Stimulated activated naive CD8-positive, alpha-beta T cell treated with anti-CD3 and anti-CD28 coated beads, Interleukin-15, Interleukin-2, amounts not matched to agents 100 U/mL and 50 U/mL, for 24 hours (primary cell): ENCODE results near the gene CCDC178.
"Not testable (repeated sequence)": the region's sequence is repeated elsewhere in the genome, so short reads cannot be mapped to it uniquely, and the experiment has no call there.

Source experiments
- ATAC-seq: fragments of 150-1000 bp; cut with Tn5 transposase; one replicate; pipeline ENCODE4 v1.10.0; 2021
- DNase-seq: peaks from one replicate; pipeline ENCODE4 v3.0.0; 2021

CCDC178 gene

DNA sequence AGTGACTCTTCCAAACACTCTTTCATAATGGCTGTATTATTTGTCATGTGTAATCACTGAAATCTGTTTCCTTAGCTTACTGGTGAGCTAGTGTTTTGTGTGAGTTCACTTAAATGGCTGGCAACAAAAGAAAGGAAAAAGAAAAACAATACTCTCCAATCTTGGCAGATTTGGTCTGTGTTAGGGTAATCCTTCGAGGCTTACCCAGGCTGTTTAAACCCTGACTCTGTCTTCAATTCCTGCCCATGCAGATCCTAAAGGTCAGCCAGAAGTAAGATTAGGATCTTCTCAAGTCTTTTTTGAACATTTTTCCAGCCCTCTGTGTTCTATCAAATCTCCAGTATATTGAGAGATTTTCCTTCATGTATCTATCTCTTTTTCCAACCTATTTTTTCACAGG, 85.3 kb downstream of the CCDC178 start:
- no peak for ATAC-seq
- DNase-seq, result no peak

DNA sequence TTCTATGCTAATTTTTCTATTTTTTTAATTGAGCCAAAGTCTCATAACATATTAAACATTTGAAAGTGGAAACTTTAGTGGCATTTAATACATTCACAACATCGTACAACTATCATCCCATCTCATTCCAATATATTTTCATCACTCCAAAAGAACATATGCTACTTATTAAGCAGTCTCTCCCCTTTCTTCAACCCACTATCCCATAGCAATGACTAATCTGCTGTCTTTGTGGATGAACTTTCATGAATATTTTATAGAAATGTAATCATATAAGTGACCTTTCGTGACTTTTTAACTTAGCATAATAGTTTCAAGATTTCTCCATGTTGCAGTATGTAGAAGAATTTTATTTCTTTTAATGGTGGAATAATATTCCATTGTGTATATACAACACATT, 90.3 kb downstream of the CCDC178 start:
- ATAC-seq (no peak), DNase-seq (no peak)

DNA sequence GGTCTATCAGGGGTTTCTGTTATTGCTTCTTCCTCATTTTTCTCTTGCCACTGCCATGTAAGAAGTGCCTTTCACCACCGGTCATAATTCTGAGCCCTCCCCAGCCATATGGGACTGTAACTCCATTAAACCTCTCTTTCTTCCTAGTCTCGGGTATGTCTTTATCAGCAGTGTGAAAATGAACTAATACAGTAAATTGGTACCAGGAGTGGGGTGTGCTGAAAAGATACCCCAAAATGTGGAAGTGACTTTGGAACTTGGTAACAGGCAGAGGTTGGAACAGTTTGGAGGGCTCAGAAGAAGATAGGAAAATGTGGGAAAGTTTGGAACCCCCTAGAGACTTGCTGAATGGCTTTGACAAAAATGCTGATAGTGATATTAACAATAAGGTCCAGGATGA, 100.8 kb downstream of the CCDC178 start:
- not testable (repeated sequence) for DNase-seq, ATAC-seq

DNA sequence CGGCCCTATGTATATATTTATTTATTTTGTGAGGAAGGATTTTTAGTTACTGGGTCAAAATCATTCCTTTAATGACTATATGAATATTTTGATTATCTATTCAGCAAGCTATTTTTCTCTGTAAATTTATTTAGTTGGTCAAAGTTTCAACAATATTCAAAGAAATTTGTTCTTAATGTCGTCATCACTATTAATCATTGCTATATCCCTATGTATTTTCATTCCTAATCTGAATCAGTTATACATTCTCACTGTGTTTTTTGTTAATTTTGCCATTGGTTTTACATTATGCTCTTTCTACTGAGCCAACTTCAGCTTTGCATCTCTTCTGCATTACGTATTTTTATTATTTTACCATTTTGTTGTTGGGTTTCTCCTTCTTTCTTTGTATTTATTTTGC, 105.7 kb downstream of the CCDC178 start:
- no peak for DNase-seq

DNA sequence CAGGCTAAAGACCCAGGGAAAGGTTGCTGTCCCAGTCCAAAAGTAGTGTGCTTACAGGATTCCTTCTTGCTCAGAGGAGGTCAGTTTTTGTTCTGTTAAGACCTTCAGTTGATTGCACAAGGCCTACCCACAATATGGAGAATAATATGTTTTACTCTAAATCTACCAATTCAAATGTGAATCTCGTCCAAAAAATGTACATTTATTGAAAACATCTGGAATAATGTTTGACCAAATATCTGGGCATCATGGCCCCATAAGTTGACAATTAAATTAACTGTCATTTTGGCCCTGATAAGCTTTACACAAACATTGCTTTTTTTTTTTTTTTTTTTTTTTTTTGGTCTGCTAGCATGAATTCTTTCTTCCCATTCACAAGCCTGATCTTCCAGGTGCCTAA, 109.8 kb downstream of the CCDC178 start:
- ATAC-seq (no peak), DNase-seq (no peak)

More for the DNA sequence above, 105.7 kb downstream of the CCDC178 start:
- no peak for ATAC-seq

DNA sequence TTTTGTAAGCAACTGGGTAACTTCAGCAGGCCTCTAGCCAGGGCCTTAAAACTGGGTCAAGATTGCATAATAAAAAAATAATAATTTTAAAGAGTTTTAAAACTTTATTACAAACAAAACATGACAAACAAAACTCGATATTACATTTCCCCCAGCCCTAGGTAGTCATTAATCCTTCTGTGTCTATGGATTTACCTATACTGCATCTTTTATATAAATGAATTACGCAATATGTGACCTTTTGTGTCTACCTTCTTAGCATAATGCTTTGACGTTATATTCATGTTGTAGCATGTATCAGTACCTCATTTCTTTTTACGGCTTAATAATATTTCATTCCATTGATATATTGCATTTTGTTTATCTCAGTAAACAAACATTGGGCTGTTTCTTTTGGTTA, 113.5 kb downstream of the CCDC178 start:
- DNase-seq (no peak), ATAC-seq (no peak)

DNA sequence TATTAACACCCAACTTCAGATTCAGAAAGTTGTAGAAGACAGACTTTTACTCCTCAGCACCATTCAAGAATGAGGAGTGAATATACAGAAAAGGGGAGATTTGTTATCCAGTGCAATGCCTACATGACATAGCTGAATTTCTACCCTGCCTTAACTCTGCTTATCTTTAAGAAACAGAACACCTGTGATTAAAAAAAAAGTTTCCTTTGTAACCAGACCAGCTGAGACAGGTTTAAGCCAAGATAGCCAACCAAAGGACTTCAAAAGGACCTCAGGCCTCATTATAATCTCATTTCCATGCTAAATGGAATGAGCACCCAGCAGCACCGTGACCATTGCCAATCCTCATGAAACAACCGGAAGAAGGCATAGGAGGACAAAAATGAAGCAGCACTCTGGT, 122.9 kb downstream of the CCDC178 start:
- no peak for DNase-seq
- ATAC-seq, result no peak

DNA sequence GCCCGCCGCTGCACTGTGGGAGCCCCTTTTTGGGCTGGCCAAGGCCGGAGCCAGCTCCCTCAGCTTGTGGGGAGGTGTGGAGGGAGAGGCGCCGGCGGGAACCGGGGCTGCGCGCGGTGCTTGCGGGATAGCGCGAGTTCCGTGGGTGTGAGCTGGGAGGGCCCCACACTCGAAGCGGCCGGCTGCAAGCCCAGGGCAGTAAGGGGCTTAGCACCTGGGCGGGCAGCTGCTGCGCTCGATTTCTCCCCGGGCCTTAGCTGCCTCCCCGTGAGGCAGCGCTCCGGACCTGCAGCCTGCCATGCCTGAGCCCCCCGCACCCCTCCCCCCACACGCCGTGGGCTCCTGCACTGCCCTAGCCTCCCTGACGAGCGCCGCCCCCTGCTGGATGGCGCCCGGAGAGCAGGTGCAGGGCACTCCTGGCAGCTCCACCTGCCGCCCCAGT, 124.4 kb downstream of the CCDC178 start:
- ATAC-seq (no peak), DNase-seq (no peak)

DNA sequence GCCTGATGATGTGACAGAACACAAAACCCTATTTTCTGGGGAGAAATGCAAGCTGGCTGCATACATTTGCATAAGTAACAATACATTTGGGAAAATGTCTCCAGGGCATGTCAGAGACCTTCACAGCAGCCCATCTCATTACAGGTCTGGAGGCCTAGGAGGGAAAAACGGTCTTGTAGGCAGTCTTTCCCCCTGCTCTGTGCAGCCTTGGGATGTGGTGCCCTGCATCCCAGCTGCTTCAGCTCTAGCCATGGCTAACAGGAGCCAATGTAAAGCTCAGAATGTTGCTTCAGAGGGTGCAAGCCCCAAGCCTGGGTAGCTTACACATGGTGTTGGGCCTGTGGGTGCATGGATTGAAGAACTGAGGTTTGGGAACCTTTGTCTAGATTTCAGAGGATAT, 133.0 kb downstream of the CCDC178 start:
- ATAC-seq (no peak), DNase-seq (no peak)

DNA sequence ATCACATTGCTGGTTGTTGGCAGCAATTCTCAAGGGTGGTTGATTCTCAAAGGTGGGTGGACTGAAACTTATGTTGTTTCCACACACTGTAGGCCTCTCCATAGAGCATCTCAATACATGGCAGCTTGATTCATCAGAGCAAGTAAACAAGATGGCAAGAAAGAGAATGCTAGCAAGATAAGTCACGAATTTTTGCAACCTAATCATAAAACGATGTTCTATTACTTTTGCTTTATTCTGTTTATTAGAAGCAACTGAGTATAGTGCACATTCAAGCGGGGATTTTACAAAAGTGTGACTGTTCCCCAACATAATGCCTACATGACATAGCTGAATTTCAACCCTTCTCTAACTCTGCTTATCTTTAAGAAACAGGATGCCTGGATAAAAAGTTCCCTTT, 136.2 kb downstream of the CCDC178 start:
- ATAC-seq (no peak), DNase-seq (no peak)

DNA sequence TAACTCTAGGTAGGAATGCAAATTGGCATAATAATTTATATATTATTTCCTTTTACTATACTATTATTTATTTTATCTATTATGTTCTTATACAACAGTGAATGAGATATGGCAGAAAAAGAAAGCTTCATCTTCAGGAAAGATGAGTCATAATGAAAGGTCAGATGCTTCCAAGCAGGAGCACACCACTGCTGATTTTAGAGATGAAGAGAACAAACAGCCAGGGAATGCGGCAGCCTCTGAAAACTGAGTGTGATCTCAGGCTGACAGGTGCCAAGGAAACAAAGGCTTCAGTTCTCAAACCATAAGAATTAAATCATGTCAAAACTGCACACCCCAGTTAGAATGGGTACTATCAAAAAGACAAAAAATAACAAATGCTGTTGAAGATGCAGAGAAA, 149.0 kb downstream of the CCDC178 start:
- ATAC-seq, result no peak
- no peak for DNase-seq

DNA sequence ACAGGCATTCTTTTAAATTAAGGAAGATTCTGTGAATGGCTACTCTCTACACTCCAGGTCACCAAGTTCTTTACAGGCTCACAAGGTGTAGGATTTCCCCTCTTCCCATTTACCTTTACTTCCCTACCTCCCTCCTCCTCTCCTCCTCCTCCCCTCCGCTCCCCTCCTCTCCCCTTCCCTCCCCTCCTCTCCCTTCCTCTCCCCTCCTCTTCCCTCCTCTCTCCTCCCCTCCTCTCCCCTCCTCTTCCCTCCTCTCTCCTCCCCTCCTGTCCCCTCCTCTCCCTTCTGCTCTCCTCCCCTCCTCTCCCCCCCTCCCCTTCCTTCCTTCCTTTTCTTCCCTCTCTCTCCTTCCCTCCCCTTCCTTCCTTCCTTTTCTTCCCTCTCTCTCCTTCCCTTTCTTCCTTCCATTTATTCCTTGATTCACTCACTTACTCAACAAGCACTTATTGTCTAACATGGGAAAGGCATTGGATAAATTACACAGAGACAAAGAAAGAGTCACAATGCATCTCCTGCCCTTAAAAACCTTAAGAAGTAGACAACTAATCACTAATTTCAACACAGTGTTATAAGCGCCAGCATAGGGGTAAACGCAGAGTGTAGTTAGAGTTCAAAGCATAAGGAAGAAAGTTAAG, 152.3 kb downstream of the CCDC178 start:
- ATAC-seq (no peak), DNase-seq (no peak)

DNA sequence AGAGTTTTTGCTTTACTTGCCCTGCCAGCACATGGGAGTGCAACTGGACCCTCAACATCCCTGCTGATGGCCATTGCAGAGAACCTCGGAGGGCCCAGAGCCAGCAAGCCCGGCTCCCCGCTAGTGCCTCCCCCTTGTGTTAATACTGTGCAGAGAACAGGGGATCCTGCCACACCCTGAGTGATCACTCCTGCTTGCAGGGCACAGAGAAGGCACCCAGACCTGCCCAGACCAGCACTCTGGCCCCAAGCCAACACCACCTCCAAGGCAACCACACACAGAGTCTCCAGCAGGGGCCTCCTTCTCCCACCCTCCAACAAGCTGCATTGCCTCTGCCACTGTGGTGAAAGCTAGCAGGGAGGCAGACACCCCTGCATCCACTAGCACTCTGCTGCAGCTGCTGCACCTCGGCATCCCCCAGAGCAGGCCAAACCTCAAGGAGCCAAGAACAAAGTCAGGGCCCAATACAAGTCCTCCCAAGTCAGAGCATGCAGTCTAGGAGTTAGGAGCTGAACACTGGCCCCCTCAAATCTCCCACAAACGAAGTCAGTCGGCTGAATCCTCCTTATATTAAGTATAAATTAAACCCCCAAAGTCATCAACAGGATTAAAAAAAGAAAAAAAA, 157.7 kb downstream of the CCDC178 start:
- DNase-seq, result no peak
- ATAC-seq, result no peak

DNA sequence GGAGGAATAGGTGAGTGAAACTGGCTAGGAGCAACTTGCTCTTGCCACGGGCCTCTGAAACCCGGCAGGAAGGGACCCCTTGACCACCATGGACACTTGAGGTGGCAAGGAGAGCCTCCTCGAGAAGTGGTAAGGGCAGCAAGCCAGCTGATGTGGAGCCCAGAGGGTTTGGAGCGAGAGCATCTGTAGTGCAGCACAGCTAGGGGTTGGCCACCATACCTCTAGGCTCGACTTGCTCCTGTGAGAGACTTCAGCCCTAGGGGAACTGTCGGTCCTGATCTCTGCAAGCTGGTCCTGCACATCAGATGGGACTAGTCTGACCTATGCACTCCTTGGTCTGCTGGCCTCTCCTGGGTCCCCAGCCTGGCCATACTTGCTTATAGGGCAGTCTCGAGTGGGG, 158.4 kb downstream of the CCDC178 start:
- ATAC-seq, result no peak

DNA sequence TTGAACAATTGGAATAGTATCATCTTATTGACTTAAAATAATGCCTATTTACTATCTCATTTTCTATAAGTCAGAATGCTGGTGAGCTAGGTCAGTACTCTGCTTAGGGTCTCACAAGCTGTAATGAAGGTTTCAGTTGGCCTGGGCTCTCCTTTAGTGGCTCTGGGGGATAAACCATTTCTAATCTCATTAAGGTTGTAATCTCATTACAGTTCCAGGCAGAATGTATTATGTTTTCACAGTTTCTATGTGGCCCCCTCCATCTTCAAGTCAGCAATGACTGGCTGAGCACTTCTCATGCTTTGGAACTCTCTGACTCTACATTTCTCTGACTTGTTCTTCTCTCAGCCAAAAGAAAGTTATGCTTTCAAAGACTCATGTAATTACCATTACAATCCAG, 163.1 kb downstream of the CCDC178 start:
- DNase-seq (no peak), ATAC-seq (no peak)

More for the DNA sequence above, 158.4 kb downstream of the CCDC178 start:
- no peak for DNase-seq

DNA sequence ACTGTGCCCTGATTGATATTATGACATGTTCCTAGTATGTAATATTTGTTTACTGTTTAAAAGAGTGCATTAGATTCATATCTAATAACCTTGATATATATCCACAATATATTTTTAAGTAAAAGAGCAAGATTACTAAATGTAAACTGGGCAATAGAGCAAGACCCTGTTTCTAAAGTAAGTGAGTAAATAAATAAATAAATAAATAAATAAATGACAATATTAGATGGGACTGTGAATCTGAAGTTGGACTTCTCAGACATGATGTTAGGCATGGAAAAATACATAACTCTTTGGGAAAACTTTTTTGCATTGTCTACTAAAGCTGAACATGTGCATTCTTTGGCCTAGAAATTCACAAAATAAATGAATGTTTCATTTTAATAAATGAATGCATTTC, 164.7 kb downstream of the CCDC178 start:
- DNase-seq (no peak), ATAC-seq (no peak)

DNA sequence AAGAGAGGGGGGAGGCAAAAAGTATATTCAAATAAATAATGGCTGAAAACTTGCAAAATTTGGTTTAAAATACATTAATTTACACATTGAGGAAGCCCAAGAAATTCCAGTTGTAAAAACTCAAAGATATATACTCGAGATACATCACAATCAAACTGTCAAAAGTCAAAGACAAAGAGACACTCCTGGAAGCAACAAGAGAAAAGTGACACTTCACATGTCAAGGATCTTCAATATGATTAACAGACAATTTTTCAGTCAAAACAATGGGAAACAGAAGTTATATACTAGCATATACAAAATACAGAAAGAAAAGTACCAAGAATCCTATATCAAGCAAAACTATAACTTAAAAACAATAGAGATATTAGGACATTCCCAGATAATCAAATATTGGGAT, 170.2 kb downstream of the CCDC178 start:
- no peak for DNase-seq

DNA sequence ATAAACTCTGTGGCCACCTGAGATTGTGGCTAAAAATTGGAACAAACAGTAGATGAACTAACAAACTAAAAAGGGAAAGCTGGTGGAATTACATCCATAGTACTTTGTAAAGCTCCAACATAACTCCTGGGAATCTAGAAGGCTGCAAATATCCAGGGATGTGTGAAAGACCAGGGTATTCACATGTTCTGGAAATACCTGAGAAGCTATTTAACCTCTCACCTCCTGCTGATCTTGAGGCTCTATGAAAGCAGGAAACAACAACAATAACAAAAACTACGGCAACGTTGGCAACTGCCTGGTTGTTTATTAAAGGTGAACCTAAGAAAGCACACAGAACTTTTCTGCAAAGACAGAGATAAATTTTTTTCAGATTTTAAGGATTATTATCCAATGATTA, 171.3 kb downstream of the CCDC178 start:
- ATAC-seq (no peak), DNase-seq (no peak)

More for the DNA sequence above, 170.2 kb downstream of the CCDC178 start:
- ATAC-seq, result no peak

DNA sequence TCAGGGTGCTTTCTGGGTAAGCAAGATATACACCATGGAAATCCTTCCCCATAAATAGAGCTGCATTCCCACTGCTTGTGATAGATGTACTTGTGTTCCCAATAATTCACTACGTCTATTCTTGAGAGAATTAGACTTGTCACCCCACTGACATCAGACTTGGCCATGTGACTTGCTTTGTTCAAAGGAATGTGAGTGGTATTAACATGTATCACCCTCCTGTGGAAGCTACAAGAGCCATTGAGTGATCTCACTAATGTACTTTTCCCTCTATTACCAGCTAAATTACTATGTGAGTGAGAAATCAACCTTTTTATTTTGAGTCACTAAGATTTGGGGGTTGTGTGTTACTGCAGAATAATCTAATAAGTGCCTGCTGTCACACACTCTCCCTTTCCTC, 176.0 kb downstream of the CCDC178 start:
- DNase-seq (no peak), ATAC-seq (no peak)

DNA sequence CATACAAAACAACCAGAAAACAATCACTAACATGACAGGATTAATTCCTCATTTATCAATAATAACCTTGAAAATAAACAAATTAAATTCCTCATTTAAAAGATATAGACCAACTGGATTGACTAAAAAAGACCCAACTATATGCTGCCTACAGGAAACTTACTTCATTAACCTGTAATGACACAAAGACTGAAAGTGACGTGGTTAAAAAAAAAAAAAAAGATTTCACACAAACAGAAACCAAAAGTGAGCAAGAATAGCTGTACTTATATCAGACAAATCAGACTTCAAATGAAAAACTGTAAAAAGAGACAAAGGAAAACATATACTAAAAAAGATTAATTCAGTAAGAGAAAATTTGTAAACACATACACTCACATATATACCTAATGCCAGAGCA, 201.2 kb downstream of the CCDC178 start:
- no peak for ATAC-seq
- no peak for DNase-seq

DNA sequence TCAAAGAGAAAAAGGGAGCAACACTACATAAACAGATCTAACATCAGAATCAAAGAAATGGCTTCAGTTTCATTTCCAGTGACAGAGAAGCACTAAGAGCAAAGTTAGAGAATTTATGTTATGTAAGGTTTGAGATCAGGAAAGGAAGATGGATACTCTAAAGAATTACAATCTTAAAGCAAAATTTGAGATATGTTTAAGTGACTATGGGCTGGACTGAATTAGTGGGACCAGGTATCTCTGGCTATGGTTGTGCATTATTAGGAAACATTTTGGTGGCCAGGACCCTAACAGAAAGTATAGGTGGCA, 208.2 kb downstream of the CCDC178 start:
- DNase-seq, result no peak
- no peak for ATAC-seq

DNA sequence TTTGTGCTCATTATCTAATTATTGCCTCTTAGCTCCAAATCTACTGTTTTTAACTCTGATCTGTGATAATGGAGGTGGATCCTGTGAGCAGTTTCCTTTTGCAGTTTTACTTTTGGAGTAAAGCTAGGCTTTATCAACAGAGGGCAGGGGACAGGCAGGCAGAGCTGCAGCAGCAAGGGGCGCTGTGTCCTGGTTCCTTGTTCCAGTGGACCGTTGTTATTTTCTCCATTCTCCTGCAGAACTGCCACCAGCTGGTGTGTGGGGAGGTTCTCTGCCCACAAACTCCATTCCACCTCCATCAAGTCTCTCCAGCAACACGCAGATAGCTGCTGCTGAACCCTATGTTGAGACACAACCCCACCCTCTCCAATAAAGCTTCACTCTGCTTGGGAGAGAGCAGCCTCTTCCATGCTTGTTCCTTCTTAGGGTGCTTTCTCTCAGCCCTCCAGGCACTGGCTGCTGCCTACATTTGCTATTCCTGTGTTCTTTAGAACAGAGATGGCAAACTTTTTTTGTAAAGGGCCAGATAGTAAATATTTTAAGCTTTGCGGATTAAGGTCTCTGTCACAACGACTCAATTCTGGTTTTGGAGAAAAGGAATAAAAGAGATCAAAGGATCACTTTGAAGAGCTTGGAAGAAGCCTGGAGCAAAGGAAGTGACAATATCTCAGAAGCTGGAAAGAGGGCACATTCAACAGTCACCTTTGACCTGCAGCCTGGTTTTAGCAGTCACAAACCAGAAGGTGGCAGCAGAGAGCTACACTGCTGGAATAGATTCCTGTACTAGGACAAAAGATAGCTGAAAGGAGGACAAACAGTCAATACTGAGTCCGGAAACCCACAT, 208.8 kb downstream of the CCDC178 start:
- peak; percentile 64 for DNase-seq
- no peak for ATAC-seq

DNA sequence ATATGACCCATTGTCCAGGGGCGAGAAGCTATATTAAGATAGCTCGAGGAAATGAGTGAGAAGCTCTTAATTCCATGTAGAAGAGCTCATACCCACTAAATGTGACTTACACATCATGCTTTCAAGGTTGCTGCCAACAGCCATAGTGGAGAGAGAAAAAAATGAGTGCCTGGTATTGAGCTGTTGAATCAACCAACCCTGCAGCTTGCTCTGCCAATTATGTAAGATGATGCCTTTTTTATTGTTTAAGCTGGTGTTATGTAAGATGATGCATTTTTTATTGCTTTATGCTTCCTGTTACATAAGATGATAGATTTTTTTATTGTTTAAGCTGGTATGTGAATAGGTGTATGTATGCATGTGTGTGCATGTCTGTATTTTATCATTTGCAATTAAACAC, 228.2 kb downstream of the CCDC178 start:
- DNase-seq (no peak), ATAC-seq (no peak)
